SK-N-SH treated with all-trans-retinoic acid at 6 μM for 48 hours (cell line): ENCODE measurements around the gene CDR2L.
"Not testable (repeated sequence)": the region's sequence is repeated elsewhere in the genome, so short reads cannot be mapped to it uniquely, and the experiment has no call there.

Experiments
- CREB5 ChIP-seq: fragments of 250-450 bp; sonication (Bioruptor Pico); IDR thresholded peaks from 2 replicates; pipeline ENCODE4 v1.5.1; 2020; ENCODE audit warnings: low read depth, mild to moderate bottlenecking, moderate library complexity
- ESRRG ChIP-seq: fragments of 250-450 bp; sonication (Bioruptor Pico); IDR thresholded peaks from 2 replicates; pipeline ENCODE4 v1.6.1; 2021; ENCODE audit warnings: mild to moderate bottlenecking
- ISL1 ChIP-seq: fragments of 250-450 bp; sonication (Bioruptor Pico); IDR thresholded peaks from 2 replicates; pipeline ENCODE4 v2.1.2; 2022; ENCODE audit warnings: mild to moderate bottlenecking, moderate library complexity
- PATZ1 ChIP-seq: fragments of 250-450 bp; sonication (Bioruptor Pico); IDR thresholded peaks from 2 replicates; pipeline ENCODE4 v1.8.0; 2020; ENCODE audit warnings: mild to moderate bottlenecking, moderate library complexity, borderline replicate concordance
- SNAI2 ChIP-seq: fragments of 250-450 bp; sonication (Bioruptor Pico); IDR thresholded peaks from 2 replicates; pipeline ENCODE4 v1.5.0; 2020; ENCODE audit warnings: mild to moderate bottlenecking, moderate library complexity
- ZNF565 ChIP-seq: fragments of 450-650 bp; formaldehyde crosslinking; conservative IDR thresholded peaks from 2 replicates; pipeline ENCODE4 v1.5.0; 2020; ENCODE audit warnings: low read depth, mild to moderate bottlenecking, moderate library complexity

GRCh38 chr17:75045946-75046406, 58.5 kb downstream of the CDR2L start:
- TF ChIP-seq ISL1, SNAI2, ESRRG, ZNF565, PATZ1, CREB5 (CRISPR knock-in tag): not testable (repeated sequence)
